Breast epithelium (tissue), 4 donors: ENCODE measurements around the gene SLITRK3. TPM values are rescaled to one million over a fixed set of nuclear protein-coding genes. Genes with fewer than 3 reads are reported as not detected.

Source experiments
- DNase-seq, 2 donors: peaks; one replicate each; pipeline ENCODE4 v3.0.0-alpha.2; 2019; ENCODE audit warnings: low spot score in 2 of 2
- H3K27ac ChIP-seq, 2 donors: fragments of 200-600 bp; sonication (generic) in 1 of 2; one replicate each; pipeline ENCODE4 v1.5.1; 2016 to 2019; ENCODE audit warnings: mild to moderate bottlenecking in 1 of 2
- H3K27me3 ChIP-seq, 2 donors: fragments of 200-600 bp; sonication (generic) in 1 of 2; one replicate each; pipeline versions ENCODE4 v1.5.1 to v1.6.0; 2017 to 2019; ENCODE audit warnings: control low read depth in 1 of 2, mild to moderate bottlenecking in 1 of 2
- H3K36me3 ChIP-seq: fragments of 200-600 bp; one replicate; pipeline ENCODE4 v1.5.1; 2019
- H3K4me1 ChIP-seq, 2 donors: fragments of 200-600 bp; sonication (generic); one replicate each; pipeline ENCODE4 v1.5.1; 2016 to 2019; ENCODE audit warnings: control low read depth in 1 of 2
- H3K4me3 ChIP-seq, 3 donors: fragments of 200-600 bp; sonication (generic); 1 replicate in 2 of 3; 2 replicates in 1 of 3; pipeline ENCODE4 v1.5.1; 2016 to 2019; ENCODE audit warnings: mild to moderate bottlenecking in 3 of 3, moderate library complexity in 2 of 3
- H3K9me3 ChIP-seq, 2 donors: fragments of 200-600 bp; sonication (generic) in 1 of 2; one replicate each; pipeline ENCODE4 v1.5.1; 2016 to 2019; ENCODE audit warnings: control low read depth in 1 of 2
- CTCF ChIP-seq, 3 donors: fragments of 450-650 bp; IDR thresholded peaks; one replicate each; pipeline ENCODE4 v1.5.1; 2016 to 2017; ENCODE audit warnings: antibody characterized with exemption in 3 of 3, mild to moderate bottlenecking in 3 of 3, moderate library complexity in 3 of 3
- POLR2A ChIP-seq: fragments of 450-650 bp; IDR thresholded peaks from one replicate; pipeline ENCODE4 v1.6.1; 2016; ENCODE audit warnings: antibody characterized with exemption, mild to moderate bottlenecking, moderate library complexity
- POLR2AphosphoS5 ChIP-seq, 3 donors: sonication (generic); formaldehyde crosslinking; IDR thresholded peaks; one replicate each; pipeline ENCODE4 v1.6.1; 2017; ENCODE audit warnings: antibody characterized with exemption in 3 of 3
- intact Hi-C: fragments of 100-400 bp; cut with DNase I; formaldehyde crosslinking; loops from one replicate; pipeline ENCODE4 v1.15.1; 2023; ENCODE audit warnings: low total_unique reads
- total RNA-seq, 3 donors: library from RNA; depleted of rRNA; stranded (reverse); fragments of >200 nt; gene quantifications; one replicate each; pipeline ENCODE4 v1.1.0, GENCODE V29; 2016

Gene SLITRK3
- total RNA-seq, 3 donors from 2014 or later: 0.33 to 0.59 TPM; not detected in 1

- peaks cover 3 to 71% of the 10 kb centered on the region in 2 donors for H3K27me3 ChIP-seq
- no peaks in the 10 kb centered on the region for H3K9me3 ChIP-seq
Measured at GRCh38 chr3:165196577-165197480, 645 bp upstream of the SLITRK3 start.

GRCh38 chr3:165195241-165195639 lies 944 bp downstream of the SLITRK3 start:
- H3K4me3 ChIP-seq: peak overlapping the region; percentile 4 to 65 (median 41)
- H3K9me3 ChIP-seq: no peaks in the 10 kb centered on the region
- H3K4me1 ChIP-seq: peaks cover 11% of the 10 kb centered on the region in 2 donors
- no peaks in the 10 kb centered on the region for H3K36me3 ChIP-seq
- H3K27me3 ChIP-seq: peaks cover 3 to 64% of the 10 kb centered on the region in 2 donors
- no peak for DNase-seq
- intact Hi-C loops: no loop called here
- no peak for TF ChIP-seq POLR2AphosphoS5 (IDR thresholded peaks at IDR 0.05)
- no peak for TF ChIP-seq POLR2A
- no peak for TF ChIP-seq CTCF (IDR thresholded peaks at IDR 0.05)
- no peak overlapping the region for H3K27ac ChIP-seq

More at GRCh38 chr3:165196577-165197480, 645 bp upstream of the SLITRK3 start:
- Histone ChIP-seq H3K36me3 (no peaks in the 10 kb centered on the region), H3K27ac (no peak overlapping the region), H3K4me1 (peaks cover 11% of the 10 kb centered on the region in 2 donors), H3K4me3 (peak overlapping the region; percentile 38 to 65 (median 41))
- DNase-seq: no peak
- intact Hi-C loops: no loop called here
- TF ChIP-seq POLR2AphosphoS5 (IDR thresholded peaks at IDR 0.05) (no peak), CTCF (IDR thresholded peaks at IDR 0.05) (no peak), POLR2A (no peak)

- H3K9me3 ChIP-seq: no peaks in the 10 kb centered on the region
- H3K4me3 ChIP-seq: no peak overlapping the region
- no peak for DNase-seq
- TF ChIP-seq POLR2A: no peak
- no peak for TF ChIP-seq POLR2AphosphoS5 (IDR thresholded peaks at IDR 0.05)
- TF ChIP-seq CTCF (IDR thresholded peaks at IDR 0.05): no peak
- peaks cover 3 to 64% of the 10 kb centered on the region in 2 donors for H3K27me3 ChIP-seq
- intact Hi-C loops: no loop called here
- H3K27ac ChIP-seq: no peak overlapping the region
- no peaks in the 10 kb centered on the region for H3K36me3 ChIP-seq
- peaks cover 11% of the 10 kb centered on the region in 2 donors for H3K4me1 ChIP-seq
Measured at GRCh38 chr3:165194511-165195240, 1.5 kb downstream of the SLITRK3 start.

- Histone ChIP-seq H3K4me3 (peak overlapping the region in 1 of 3 donors; percentile 12), H3K36me3 (no peaks in the 10 kb centered on the region), H3K27ac (no peak overlapping the region), H3K9me3 (no peaks in the 10 kb centered on the region), H3K27me3 (peaks cover 3 to 62% of the 10 kb centered on the region in 2 donors), H3K4me1 (peaks cover 11% of the 10 kb centered on the region in 2 donors)
- intact Hi-C loops: no loop called here
- TF ChIP-seq POLR2A (no peak), POLR2AphosphoS5 (IDR thresholded peaks at IDR 0.05) (no peak), CTCF (IDR thresholded peaks at IDR 0.05) (no peak)
- DNase-seq: no peak
Measured at GRCh38 chr3:165193366-165194254, 2.6 kb downstream of the SLITRK3 start.
